HG03460 (cell line): ENCODE results near the gene SCD5.

Experiments used
- ATAC-seq: cut with Tn5 transposase; IDR thresholded peaks from one replicate; pipeline ENCODE4 v1.9.1; 2021; ENCODE audit not compliant: unreplicated experiment

Gene SCD5

DNA sequence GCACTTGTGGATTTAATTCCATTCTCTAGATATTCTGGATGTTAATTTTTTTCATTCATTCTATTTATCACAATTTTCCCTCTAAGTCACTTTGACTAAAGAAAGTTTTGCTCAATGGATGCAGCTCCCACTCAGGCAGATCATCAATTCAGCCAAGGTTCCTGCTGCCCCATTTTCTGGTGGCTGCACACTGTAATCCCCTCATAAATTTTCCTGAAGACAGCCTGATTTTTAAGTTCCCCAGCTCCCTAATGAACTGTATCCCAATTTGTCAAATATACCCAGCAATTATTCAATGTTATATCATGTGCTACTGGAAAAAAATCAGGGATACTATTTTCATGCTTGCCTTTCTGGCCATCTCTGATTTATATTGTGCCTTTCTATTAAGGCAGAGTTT, 61.2 kb downstream of the SCD5 start:
- ATAC-seq: no peak

DNA sequence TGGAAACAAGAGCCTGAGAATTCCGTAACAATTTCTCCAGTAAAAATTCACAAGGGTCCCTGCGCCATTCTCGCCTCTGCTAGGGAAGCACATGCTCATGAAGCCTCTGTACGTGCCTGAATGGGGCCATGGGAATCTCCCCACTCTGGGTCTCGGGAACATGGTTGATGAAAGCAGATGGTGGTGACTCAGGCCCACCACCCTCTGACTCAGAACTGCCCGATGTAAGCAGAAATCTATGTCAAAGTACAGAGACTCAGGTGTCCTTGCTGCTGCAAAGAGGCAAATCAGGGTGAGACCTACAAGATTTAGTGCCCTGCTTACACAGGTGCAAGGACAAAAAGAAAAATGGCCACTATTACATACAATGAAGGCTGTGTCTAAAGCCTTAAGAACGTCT, 65.0 kb downstream of the SCD5 start:
- ATAC-seq: no peak

DNA sequence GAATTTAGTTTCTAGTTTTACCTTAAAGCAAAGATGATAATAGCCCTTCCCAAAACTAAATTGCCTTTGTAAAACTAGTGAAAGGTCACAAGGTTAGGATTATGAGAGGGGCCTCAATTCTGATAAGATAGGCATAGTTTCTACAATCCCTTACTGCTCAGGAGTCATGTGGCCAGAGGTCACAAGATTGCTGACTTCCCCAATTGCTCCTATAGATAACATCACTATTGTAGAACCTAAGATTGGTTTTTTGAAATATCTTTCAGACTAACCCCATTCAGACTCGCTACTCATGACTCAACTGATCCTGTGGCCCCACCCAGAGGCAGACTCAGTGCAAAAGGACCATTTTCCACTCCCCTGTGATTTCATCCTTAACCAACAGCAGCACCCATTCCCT, 70.3 kb downstream of the SCD5 start:
- no peak for ATAC-seq

DNA sequence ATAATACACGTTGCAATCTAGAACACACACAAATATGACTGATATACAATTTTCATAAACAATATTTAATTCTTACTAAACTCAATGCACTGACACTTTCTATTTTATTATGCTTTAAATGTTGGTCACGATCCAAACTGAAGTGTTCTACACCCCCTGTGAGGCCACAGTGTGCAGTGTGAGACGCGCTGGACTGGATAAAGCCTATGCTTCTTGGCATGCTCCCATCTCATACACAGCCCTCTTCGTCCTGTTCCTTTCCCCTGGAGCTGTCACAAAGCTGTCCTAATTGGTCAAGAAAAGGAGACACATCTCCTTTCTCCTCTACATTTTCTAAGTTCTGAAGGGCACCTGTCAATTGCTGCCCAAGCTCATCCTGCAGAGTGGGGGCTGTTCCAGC, 72.0 kb downstream of the SCD5 start:
- no peak for ATAC-seq

DNA sequence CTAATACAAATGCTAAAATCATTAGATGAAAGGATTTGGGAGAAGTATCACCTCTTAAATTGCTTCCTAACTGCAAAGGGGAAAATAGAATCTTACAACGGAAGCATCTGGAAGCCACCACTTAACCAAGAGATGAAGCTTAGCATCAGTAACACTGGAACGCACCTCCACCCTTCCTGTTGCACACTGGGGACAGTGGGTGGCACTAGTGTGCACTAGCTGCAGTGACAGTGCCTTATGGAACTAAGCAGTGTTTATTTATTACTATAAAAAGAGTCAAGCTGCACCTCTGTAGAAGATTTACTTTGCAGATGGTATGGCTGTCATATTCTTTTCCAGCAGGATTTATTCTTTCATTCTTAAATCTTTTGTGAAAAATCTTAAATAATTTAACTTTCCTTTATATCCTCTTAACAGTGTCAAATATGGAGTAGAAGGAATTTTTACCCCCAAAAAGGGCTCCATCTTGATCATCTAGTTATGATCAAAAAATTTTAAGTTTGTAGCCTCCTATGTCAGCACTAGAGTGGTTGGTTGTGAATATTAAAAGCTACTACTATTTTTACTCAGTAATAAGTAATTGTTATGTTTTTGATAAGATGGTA, 76.7 kb downstream of the SCD5 start:
- no peak for ATAC-seq

DNA sequence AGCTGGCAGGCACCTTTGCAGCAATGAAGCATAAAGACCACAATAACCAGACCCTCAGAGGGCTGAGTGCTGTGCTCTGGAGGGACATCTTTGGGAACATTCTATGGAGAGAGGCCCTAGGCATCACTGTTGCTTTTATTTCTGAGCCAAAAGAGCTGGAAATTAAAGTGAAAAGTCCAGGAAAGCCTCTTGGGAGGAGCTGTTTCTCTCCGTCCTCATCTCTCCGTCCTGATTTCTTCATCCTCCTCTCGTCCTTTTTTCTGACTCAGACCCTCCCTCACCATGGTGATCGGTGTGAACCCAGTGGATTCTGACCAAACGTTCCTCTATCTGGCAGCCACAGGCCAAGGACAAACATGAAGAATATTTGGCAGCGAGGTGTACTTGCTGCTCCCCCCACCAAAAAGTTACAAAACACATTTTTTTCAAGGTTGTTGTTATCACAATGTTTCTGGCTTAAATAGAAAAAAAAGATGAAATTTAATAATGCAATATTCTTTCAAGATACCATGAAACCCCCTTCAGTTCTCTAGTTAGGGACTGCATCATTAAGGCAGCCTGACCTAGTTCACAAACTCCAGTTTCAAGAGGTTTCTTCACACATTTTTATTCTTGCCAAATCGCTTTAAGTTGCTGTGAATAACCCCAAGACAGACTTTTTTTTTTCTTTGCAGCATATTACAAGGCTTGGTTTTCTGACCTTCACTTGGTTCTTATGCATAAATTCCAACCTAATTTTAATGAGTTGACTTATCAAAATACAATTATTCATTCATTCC, 80.2 kb downstream of the SCD5 start:
- no peak for ATAC-seq

DNA sequence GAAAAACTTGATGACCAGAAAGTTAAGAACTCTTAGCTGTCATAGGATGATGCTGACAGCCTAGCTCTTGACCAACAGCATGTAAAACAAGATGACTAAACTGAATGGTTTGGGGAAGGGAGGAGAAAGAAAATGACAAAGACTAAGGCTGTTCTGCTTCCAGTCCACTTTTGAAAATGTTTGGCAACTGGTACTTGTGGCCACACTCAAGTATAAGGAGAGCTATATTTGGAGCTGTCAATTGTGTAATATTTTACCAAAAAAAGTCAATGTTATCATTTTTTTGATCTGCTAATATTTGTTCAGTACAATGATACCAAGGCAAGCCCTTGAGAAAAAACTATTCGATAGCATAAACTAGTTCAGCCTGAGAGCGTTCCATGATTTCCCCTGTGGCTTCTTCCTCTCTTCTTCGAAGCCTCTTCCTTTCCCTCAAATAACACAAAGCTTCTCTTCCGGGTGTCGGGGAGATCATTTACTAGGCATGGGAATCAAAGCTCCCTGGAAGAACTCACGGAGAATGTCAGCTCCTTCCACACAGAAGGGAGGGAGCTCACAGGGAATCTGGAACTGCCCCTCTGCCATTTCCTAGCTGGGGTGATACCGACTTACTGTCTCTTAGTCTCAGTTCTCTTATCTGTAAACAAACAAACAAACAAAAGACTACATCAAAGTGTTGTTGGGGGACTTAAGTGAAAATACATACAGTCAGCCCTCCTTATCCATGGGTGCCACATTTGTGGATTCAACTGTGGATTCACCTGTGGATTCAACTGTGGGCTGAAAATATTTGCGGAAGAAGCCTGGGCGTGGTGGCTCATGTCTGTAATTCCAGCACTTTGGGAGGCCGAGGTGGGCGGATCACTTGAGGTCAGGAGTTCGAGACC, 82.6 kb downstream of the SCD5 start:
- ATAC-seq: no peak

DNA sequence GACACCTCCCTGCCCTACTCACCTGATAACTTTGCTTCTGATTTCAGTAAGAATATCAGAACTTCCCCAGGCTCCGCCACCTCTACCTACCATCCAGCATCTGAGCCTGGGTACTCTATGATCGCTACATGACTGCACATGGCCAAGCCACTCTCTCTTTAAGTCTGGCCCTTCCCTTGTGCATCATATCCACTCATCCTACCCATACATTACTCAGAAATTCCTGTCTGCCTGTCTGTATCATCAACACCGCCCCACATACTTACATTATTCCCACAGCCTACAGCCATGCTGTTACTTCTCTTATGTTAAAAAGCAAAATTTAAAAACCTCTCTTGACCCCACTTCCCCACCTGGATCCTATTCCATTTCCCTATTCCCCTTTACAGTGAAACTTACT, 84.7 kb downstream of the SCD5 start:
- ATAC-seq: no peak

DNA sequence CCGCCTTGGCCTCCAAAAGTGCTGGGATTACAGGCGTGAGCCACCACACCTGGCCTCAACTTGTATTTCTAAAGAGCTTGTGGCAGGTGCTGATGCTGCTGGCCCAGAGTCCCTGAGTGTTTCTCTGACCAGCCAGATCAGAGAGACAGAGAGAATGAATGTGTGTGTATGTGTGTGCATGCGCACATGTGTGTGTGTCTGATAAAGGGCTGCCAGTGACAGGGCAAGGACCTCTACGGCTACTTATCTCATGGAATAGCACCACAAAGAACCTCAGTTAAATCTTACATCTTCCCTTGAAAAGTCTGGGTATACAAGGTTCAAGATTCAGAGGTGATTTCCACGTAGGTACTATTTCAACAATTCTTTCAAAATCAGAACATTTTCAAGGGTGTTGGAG, 86.0 kb downstream of the SCD5 start:
- ATAC-seq: no peak

DNA sequence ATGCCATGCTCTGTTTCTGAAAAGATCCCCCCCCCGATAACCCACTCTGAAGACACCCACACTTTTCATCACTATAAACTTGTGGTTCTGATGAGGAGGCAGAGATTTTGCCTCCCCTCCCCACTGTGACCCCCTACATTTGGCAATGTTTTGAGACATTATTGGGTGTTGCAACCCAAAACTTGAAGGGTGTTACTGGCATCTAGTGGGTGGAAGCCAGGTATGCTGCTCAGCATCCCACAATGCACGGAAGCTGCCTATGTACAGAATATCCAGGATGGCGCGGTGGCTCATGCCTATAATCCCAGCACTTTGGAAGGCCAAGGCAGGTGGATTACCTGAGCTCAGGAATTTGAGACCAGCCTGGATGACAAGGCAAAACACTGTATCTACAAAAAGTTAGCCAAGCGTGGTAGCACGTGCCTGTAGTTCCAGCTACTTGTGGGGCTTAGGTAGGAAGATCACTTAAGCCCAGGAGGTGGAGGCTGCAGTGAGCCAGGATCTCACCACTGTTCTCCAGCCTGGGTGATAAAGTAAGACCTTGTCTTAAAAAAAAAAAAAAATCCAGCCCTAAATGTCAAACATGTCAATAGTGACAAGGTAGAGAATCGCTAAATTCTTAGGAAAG, 87.3 kb downstream of the SCD5 start:
- ATAC-seq: no peak

DNA sequence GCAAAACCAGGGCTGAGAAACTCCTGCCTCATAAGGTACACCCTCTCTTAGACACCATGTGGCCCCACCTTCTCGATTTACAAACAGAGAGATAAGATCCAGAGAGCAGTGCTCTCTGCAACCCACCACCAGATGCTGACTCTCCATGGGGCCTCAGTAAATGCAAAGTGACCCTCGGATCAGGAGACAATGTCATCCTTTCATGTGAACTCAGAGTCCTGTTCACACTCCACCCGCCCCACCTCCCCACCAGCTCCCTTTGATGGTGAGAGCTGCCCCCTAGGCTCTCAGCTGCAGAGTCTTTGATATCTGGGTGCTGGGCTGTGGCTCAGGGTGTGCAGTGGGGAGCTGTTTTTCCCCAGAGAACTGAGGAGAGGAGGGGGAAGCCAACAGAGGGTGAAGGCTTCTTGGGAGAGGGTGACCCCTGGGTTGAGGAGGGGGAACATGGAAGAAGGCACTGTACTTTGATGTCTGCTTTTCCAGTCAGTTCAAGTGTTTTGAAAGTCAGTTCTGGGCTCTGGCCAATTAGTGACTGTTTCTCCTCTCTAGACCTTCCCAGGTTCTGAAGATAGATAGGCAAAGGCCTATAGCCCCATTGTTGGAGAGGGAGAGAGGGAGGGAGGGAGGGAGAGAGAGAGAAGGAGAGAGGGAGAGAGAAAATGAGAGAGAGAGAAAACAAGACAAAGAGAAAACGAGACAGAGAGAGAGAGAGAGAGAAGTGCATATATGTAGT, 88.2 kb downstream of the SCD5 start:
- no peak for ATAC-seq

DNA sequence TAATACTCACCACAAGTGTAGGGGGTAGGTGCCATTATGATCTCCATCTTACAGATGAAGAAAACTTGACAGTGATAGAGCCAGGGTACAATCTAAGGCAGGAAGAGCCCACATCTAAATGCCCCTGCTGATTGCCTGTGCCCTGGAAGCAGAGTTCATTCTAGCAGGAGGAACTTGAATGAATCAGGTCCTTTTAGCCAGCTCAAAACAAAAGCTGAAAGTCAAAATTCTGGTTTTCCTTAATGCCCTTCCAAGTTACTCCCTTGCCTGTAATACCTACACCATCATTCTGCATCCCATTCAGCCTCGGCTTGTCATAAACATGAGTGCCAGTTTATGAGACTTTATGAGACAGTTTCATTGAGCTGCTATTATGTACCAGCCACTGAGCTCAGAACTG, 89.6 kb downstream of the SCD5 start:
- ATAC-seq: no peak

DNA sequence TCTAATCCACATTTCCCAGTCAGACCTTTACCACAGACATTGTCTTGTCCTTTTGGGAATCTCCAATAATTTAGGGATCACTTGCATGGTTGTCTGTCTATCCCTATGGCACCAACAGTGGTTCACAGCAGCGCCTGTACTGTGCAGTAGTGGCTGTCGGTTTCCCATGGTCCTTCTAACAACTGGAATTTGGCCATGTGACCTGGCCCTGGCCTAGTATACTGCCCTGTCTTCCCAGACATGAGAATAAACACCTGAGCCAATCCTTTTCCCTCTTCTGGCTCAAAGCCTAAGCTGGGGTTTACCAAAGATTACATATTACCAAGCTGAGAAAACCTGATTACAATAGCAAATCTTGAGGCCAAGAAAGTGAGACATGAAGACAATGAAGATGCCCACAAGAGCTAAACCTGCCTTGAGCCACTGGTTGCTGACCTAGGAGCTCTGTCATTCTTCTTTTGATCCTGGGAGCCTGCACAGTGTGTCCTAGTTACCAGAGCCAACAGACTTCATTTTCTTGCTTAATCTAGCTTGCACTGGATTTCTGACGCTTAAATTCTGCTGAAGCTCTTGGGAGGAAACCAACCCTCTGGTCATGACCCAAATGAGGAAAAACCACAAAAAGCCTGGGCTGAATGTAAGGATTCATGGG, 92.1 kb downstream of the SCD5 start:
- no peak for ATAC-seq

DNA sequence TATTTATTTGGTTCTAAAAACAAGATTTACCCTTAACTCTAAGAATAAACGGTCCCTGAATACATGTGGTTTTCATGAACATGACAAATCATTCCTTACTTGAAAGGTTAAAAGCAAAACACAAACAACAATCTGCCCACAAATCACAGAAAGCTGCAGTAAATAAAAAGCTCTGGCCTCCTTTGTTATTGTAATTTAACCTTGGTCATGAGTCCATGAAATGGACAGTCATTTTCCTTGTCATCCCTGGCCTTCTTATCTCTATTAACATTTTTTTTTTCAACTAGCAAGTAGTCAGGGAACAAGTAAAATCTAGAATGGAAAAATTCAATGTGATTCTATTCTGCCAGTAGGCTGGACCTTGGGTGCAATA, 92.7 kb downstream of the SCD5 start:
- no peak for ATAC-seq

DNA sequence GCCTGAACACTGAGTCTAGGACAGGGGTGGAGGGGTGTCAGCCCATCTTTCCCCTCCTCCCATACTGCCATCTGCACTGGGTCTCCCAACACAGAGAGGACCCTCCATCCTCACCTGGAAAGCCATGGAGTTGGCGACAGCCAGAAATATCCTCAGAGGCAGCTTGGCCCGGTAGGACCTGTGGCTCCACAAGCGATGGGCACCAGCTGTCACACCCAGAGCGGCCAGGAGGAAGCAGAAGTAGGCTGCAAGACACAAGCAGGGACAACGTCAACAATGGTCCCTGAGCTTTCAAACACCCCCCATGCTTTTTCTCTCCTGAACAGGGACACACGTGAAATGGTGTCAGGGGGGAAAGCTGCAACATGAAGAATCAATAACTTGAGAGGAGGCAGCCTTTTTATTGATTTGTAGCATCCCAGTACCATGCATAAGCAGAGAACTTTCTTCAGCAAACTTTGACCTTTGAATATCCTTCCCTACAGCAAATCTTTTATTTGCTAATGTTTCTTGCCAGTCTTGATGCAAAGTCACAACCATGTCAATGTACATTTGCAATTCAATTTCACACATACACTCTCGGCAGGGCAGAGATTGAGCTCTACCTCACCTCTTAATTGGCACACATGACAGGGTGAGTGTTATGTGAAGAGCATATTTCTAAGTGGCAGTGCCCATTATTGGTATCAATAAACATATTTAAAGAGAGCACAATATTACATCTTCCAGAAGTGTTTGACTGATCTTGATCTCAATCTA, 93.2 kb downstream of the SCD5 start:
- no peak for ATAC-seq

DNA sequence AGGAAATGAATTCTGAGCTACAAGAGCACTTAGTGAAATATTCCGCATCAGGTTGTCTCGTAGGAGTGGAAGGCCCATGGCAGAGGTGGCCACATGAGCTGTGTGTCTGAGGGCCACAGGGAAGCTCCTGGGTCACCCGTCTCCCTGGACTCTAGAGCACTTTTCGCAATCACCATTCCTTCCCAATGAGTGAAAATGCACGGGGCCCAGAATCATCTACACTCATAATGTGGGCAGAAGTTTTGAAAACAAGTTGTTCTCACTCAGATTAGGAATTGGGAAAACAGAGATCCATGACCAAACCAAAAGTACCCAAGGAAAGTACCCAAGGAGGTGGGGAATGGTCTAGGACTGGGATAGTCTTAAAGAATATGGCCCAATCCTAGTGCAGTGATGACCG, 94.4 kb downstream of the SCD5 start:
- no peak for ATAC-seq

DNA sequence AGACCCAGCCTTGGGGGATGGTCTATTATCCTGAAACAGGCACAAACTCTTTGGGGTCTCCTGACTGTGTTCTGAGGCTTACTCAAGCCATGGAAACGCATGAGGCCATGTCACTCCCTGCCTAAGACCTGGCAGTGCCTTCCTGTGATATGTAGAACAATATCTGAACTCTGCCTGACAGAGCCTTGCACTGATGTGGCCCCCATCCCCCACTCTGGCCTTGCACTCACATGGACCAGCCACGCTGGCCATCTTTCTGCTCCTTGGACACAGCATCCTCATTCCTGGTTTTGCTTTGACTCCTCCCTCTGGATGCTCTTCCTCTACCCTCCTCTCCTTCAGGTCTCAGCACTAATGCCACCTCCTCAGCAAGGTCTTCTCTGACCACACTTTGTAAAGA, 100.2 kb downstream of the SCD5 start:
- no peak for ATAC-seq

DNA sequence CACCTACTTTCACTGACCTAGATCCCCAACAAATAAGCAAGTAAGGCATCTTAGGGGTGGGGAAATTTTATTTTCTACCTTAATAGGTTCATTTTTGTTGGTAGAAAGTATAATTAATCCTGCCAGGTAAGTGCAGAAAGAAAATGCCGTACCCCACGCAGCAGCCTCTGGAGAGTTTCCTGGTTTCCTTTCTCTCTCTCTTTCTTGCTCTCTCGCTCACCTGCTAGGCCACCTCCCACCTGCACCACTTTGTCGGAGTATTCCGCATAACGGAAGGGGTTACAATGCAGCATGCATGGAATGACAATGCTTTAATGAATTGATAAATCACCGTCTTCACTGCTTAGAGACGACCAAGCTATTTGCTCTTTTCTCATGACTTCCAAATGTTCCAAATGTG, 101.0 kb downstream of the SCD5 start:
- no peak for ATAC-seq

DNA sequence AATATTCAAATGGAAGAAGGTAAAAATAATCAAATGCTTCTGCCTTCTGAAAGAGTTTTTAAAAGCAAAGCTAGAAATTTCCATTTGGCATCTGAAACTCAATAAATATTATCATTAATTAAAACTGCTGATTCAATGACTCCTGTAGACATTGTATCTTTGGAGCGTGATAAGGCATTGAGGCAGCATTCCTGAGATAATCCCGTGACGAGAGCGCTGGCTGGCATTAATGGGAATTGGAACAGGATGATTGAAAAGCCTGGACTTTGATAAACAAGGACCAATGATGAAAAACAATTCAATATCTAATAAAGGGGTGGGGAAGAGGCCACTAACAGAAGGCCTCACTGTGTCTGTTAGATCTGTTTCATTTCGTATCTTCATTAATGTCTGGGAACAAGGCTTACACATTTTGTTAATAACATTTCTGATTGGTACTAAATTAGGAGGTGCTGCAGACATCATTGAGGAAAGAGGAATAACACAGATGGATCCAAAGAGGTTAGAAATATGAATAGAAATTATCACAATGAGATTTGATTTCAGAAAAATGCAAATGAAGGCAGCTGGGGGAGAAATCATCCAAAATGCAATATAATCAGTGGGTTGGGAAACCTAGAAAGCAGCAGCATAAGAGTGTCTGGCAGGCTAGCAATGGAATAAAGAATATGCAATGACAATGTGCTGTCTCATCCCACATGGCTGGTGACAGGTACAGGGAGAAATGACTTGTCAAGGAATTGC, 102.3 kb downstream of the SCD5 start:
- no peak for ATAC-seq
